HepG2 (cell line): Measurements from ENCODE around the gene KCNK15. TPM values are rescaled to one million over a fixed set of nuclear protein-coding genes. Genes with fewer than 3 reads are reported as not detected.

Experiments
- ATAC-seq: fragments of 200-7000 bp; cut with Tn5 transposase; 3 replicates; pipeline ENCODE4 v1.9.1; 2020; ENCODE audit warnings: mild to moderate bottlenecking, moderate library complexity
- BruUV-seq: library from RNA; stranded (reverse); fragments of 400-500 nt; replicated peaks from 2 replicates; lab custom pipeline; 2021; lab: Mats Ljungman, UMichigan
- CTCF ChIA-PET: fragments of 300-600 bp; formaldehyde crosslinking; extraction: SDS; loops from one replicate; lab custom pipeline; 2021; ENCODE audit warnings: low total read pairs, inconsistent platforms, low intra/inter-chr PET ratio; lab: Yijun Ruan, JAX
- POLR2A ChIA-PET: fragments of 350-600 bp; sonication (Branson Sonifier 250); formaldehyde crosslinking; loops from one replicate; lab custom pipeline; 2020; ENCODE audit warnings: antibody characterized with exemption, inconsistent platforms; lab: Yijun Ruan, JAX
- DNase-seq: peaks from one replicate; pipeline ENCODE4 v3.0.0-alpha.2; 2015; ENCODE audit warnings: low spot score
- FAIRE-seq: peaks from 3 replicates; lab custom pipeline; 2011; peaks lifted over from hg19 to GRCh38; lab: Jason Lieb, UNC
- H2AFZ ChIP-seq: one replicate; pipeline ENCODE4 v1.6.1; 2011; ENCODE audit warnings: low read length, inconsistent platforms
- H3K27ac ChIP-seq: fragments of 300-600 bp; 3 replicates; pipeline ENCODE4 v1.8.0; 2011; ENCODE audit warnings: mixed run types, mild to moderate bottlenecking, mixed read lengths, low read length, inconsistent platforms; ENCODE audit not compliant: insufficient read depth; ENCODE audit errors: extremely low read length
- H3K27me3 ChIP-seq, 2 experiments: fragments of 200-600 bp in 1 of 2; 2 replicates in 1 of 2; 3 replicates in 1 of 2; pipeline versions ENCODE4 v1.6.0 to v1.8.0; 2011; ENCODE audit warnings: low read length in 2 of 2, mild to moderate bottlenecking in 2 of 2, moderate library complexity in 2 of 2, inconsistent platforms in 1 of 2; ENCODE audit not compliant: insufficient read depth in 2 of 2, control insufficient read depth in 1 of 2
- H3K36me3 ChIP-seq, 2 experiments: fragments of 200-600 bp in 1 of 2; replicated peaks in 1 of 2; 2 replicates in 1 of 2; 3 replicates in 1 of 2; pipeline versions ENCODE4 v1.5.1 to v1.8.0; 2011; ENCODE audit warnings: low read length in 2 of 2, inconsistent platforms in 1 of 2; ENCODE audit not compliant: insufficient read depth in 2 of 2, control insufficient read depth in 1 of 2
- H3K4me1 ChIP-seq: 2 replicates; pipeline ENCODE4 v1.5.1; 2012; ENCODE audit warnings: low read length, inconsistent platforms; ENCODE audit not compliant: insufficient read depth
- H3K4me2 ChIP-seq: 2 replicates; pipeline ENCODE4 v1.6.0; 2011; ENCODE audit warnings: low read depth, low read length, inconsistent platforms
- H3K4me3 ChIP-seq, 3 experiments: fragments of 200-600 bp in 1 of 3; sonication (generic), shearing (Covaris generic) in 1 of 3; replicated peaks in 1 of 3; 2 replicates each; pipeline ENCODE4 v1.5.1; 2011 to 2016; ENCODE audit warnings: low read length in 3 of 3, inconsistent platforms in 2 of 3, low read depth in 2 of 3, mild to moderate bottlenecking in 2 of 3, control low read depth in 1 of 3, mixed read lengths in 1 of 3; ENCODE audit not compliant: insufficient read depth in 1 of 3
- H3K79me2 ChIP-seq: one replicate; pipeline ENCODE4 v1.6.1; 2011; ENCODE audit warnings: low read length, inconsistent platforms; ENCODE audit not compliant: insufficient read depth
- H3K9ac ChIP-seq: 2 replicates; pipeline ENCODE4 v1.6.0; 2011; ENCODE audit warnings: mild to moderate bottlenecking, low read depth, low read length, inconsistent platforms; ENCODE audit not compliant: insufficient read depth
- H3K9me3 ChIP-seq: 2 replicates; pipeline ENCODE4 v1.5.1; 2012; ENCODE audit warnings: mild to moderate bottlenecking, low read length
- H4K20me1 ChIP-seq: 2 replicates; pipeline ENCODE4 v1.6.0; 2011; ENCODE audit warnings: inconsistent platforms, mild to moderate bottlenecking, low read length, moderate library complexity; ENCODE audit not compliant: insufficient read depth
- KMT2A ChIP-seq: sonication (generic); formaldehyde crosslinking; IDR thresholded peaks from 2 replicates; pipeline ENCODE4 v1.4.0; 2020; ENCODE audit warnings: missing genetic modification reagents
- PREB ChIP-seq: sonication (generic); formaldehyde crosslinking; IDR thresholded peaks from 2 replicates; pipeline ENCODE4 v1.4.0; 2020; ENCODE audit warnings: missing genetic modification reagents
- ZKSCAN1 ChIP-seq: fragments of 150-350 bp; IDR thresholded peaks from 2 replicates; pipeline ENCODE4 v1.6.1; 2014; ENCODE audit warnings: low read length
- ZNF768 ChIP-seq: sonication (generic); formaldehyde crosslinking; IDR thresholded peaks from 2 replicates; pipeline ENCODE4 v1.4.0; 2020; ENCODE audit warnings: missing genetic modification reagents
- WGBS: methylation state at CpG from one replicate; pipeline ENCODE4 v1.1.6; 2017; ENCODE audit warnings: low lambda C conversion rate; 5-methylcytosine and 5-hydroxymethylcytosine counted together
- in situ Hi-C: cut with HindIII; loops from 2 replicates; pipeline ENCODE4 v1.10.0; 2017; ENCODE audit warnings: low pct_unique_long_range_greater_than_20kb; ENCODE audit not compliant: extremely low pct_ligation_motif_present
- intact Hi-C: fragments of 100-400 bp; cut with micrococcal nuclease; formaldehyde crosslinking; loops from one replicate; pipeline ENCODE4 v1.10.0; 2022; ENCODE audit not compliant: unreplicated experiment
- polyA plus RNA-seq, 8 experiments: library from polyadenylated mRNA; depleted of rRNA in 3 of 8; stranded (reverse) in 7 of 8; unstranded in 1 of 8; fragments of >200 nt; fragmentation: Illumina TruSeq in 4 of 8; extraction: Trizol in 4 of 8; gene quantifications; 2 replicates each; pipeline versions ENCODE4 v1.2.1 to v1.2.3, GENCODE V29; 2011 to 2016; ENCODE audit warnings: low read depth in 4 of 8, missing spikeins in 1 of 8, mixed read lengths in 1 of 8; ENCODE audit not compliant: insufficient read depth in 1 of 8
- total RNA-seq, 5 experiments: library from RNA; depleted of rRNA; stranded (reverse); fragments of >200 nt; fragmentation: Illumina TruSeq; extraction: Trizol; gene quantifications; 2 replicates each; pipeline ENCODE4 v1.2.3, GENCODE V29; 2016; ENCODE audit warnings: low read depth in 1 of 5

The KCNK15 gene
- total and polyA plus RNA-seq, 2 of the 13 experiments (the other 11 are each of a cell fraction or from before 2014, with no cell fraction given): 0.03 TPM; not detected in 1

GRCh38 chr20:44730441-44730840, 15.2 kb upstream of the KCNK15 start:
- no peak for TF ChIP-seq PREB (CRISPR knock-in tag)
- in situ Hi-C loops (loop anchor here (5.0 kb wide), 1 partner anchor 43 kb away; no protein-coding TSS in a partner anchor), intact Hi-C loops (no loop called here)
- Histone ChIP-seq H2AFZ (no peak overlapping the region), H3K4me3 (no peak overlapping the region), H3K9me3 (no peaks in the 10 kb centered on the region), H3K4me1 (peaks cover 1% of the 10 kb centered on the region; the same call in 1 of the 2 replicates), H3K4me2 (no peak overlapping the region), H3K36me3 (no peaks in the 10 kb centered on the region), H4K20me1 (no peaks in the 10 kb centered on the region), H3K79me2 (no peaks in the 10 kb centered on the region), H3K9ac (no peak overlapping the region), H3K27me3 (peaks cover 0 to 24% of the 10 kb centered on the region in 2 experiments; a peak in 2 of 5 replicates), H3K27ac (no peak overlapping the region)
- FAIRE-seq (no peak), ATAC-seq (no peak), DNase-seq (no peak)
- 42% methylated on average over 2 of the region's 2 CpGs for WGBS
- ChIA-PET POLR2A (no interaction called here), CTCF (interaction anchor here (1.8 kb wide), 1 partner anchor 45 kb away, joined by 5 read pairs; no protein-coding TSS in a partner anchor)
- BruUV-seq: no TSS peak

- 52% methylated on average over 8 of the region's 8 CpGs for WGBS
- no peak for FAIRE-seq
- H3K27ac ChIP-seq: no peak overlapping the region
- H3K4me1 ChIP-seq: peaks cover 9% of the 10 kb centered on the region
- H3K4me2 ChIP-seq: no peak overlapping the region
- peaks cover 0 to 18% of the 10 kb centered on the region in 2 experiments; a peak in 1 of 5 replicates for H3K27me3 ChIP-seq
- H3K36me3 ChIP-seq: no peaks in the 10 kb centered on the region
- no peaks in the 10 kb centered on the region for H3K79me2 ChIP-seq
- DNase-seq: no peak
- POLR2A ChIA-PET: interaction anchor here (1.0 kb wide), 1 partner anchor 17 kb away, joined by 4 read pairs; the partner anchor contains the start of gene CCN5
- CTCF ChIA-PET: interaction anchor here (1.8 to 5.5 kb wide), 2 partner anchors 46 to 47 kb away, joined by 5 to 170 read pairs; no protein-coding TSS in a partner anchor
- ATAC-seq: no peak
- no peaks in the 10 kb centered on the region for H4K20me1 ChIP-seq
- intact Hi-C loops: no loop called here
- H3K9ac ChIP-seq: no peak overlapping the region
- peaks cover 3% of the 10 kb centered on the region; the same call in 1 of the 2 replicates for H3K9me3 ChIP-seq
- no peak overlapping the region for H2AFZ ChIP-seq
- in situ Hi-C loops: loop anchor here (5.0 kb wide), 1 partner anchor 44 kb away; no protein-coding TSS in a partner anchor
- H3K4me3 ChIP-seq: no peak overlapping the region
- BruUV-seq: no TSS peak
- TF ChIP-seq KMT2A (CRISPR knock-in tag) (no peak), ZNF768 (CRISPR knock-in tag) (peak; percentile 18; the same call in 1 of the 2 replicates), ZKSCAN1 (no peak)
Observed at GRCh38 chr20:44731657-44732056, 14.0 kb upstream of the KCNK15 start.
